IgD-negative memory B cell (primary cell): ENCODE data around the gene HAS3. TPM values are rescaled to one million over a fixed set of nuclear protein-coding genes. Genes with fewer than 3 reads are reported as not detected.
A peak's percentile ranks its signal among the peaks of the same experiment; 100 is the strongest.
"Not testable (repeated sequence)": the region's sequence is repeated elsewhere in the genome, so short reads cannot be mapped to it uniquely, and the experiment has no call there.

Source experiments
- H3K27ac Mint-ChIP-seq, 3 donors: one replicate each; pipeline ENCODE4 v1.8.0; 2020 to 2022; ENCODE audit warnings: mild to moderate bottlenecking in 3 of 3, mixed read lengths in 3 of 3, moderate library complexity in 1 of 3
- H3K27me3 Mint-ChIP-seq: one replicate; pipeline ENCODE4 v1.8.0; 2021; ENCODE audit warnings: mixed read lengths
- H3K36me3 Mint-ChIP-seq: one replicate; pipeline ENCODE4 v1.8.0; 2020; ENCODE audit warnings: mild to moderate bottlenecking, mixed read lengths
- H3K4me1 Mint-ChIP-seq, 3 donors: one replicate each; pipeline ENCODE4 v1.8.0; 2020 to 2022; ENCODE audit warnings: mixed read lengths in 3 of 3, mild to moderate bottlenecking in 1 of 3
- H3K4me3 Mint-ChIP-seq, 4 donors: one replicate each; pipeline ENCODE4 v1.8.0; 2020 to 2022; ENCODE audit warnings: mild to moderate bottlenecking in 4 of 4, mixed read lengths in 4 of 4, moderate library complexity in 3 of 4
- H3K9me3 Mint-ChIP-seq, 3 donors: one replicate each; pipeline ENCODE4 v1.8.0; 2020 to 2021; ENCODE audit warnings: mixed read lengths in 3 of 3, mild to moderate bottlenecking in 1 of 3
- polyA plus RNA-seq: library from polyadenylated mRNA; unstranded; fragments of 300-500 nt; fragmentation: Illumina TruSeq; gene quantifications from one replicate; pipeline ENCODE4 v1.2.3, GENCODE V29; 2021

The HAS3 gene
- polyA plus RNA-seq, 1 donor from 2014 or later = 0.09 TPM

DNA sequence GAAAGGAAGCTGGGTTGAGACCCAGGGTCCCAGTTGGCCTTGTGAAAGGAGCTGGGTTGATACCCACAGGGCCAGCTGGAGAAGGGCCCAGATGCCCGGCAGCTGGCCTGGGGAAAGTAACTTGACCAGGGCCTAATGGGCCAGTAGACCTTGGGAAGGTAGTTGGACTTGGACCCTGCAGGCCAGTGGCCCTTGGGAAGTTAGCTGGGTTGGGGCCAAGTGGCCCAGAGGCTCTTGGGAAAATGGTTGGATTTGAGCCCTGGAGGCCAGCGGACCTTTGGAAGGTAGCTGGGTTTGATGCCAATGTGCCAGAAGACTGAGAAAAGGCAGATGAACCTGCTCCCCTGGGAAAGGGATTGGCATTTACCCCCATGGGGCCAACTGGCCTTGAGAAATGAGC is 13.5 kb downstream of the HAS3 start:
- Mint-ChIP-seq H3K27me3 (no peaks in the 10 kb centered on the region), H3K4me1 (peaks cover under 1 to 2% (median 2%) of the 10 kb centered on the region in 3 donors), H3K4me3 (no peak overlapping the region), H3K9me3 (no peaks in the 10 kb centered on the region), H3K36me3 (peaks cover 2% of the 10 kb centered on the region), H3K27ac (no peak overlapping the region)

DNA sequence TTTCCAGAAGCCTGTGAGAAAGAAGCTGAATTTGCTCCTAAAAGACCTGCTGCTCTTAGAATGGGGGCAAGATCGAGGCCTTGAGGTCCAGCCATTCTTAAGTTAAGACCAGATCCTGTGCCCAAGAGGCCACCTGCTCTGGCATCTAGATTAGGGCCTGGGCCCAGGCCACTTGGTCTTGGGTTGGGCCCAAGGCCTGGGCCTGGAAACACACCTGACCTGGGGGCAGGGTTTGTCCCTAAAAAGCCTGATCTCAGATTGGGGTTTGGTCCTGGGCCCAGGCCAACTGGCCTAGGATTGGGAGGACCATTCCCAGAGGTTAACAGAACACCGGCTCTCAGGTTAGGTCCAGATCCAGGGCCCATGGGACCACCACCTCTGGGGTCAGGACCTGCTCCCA is 14.1 kb downstream of the HAS3 start:
- Mint-ChIP-seq H3K36me3 (peaks cover 2% of the 10 kb centered on the region), H3K4me1 (peaks cover 2 to 6% (median 4%) of the 10 kb centered on the region in 3 donors), H3K27ac (no peak overlapping the region), H3K4me3 (no peak overlapping the region), H3K9me3 (no peaks in the 10 kb centered on the region), H3K27me3 (no peaks in the 10 kb centered on the region)

DNA sequence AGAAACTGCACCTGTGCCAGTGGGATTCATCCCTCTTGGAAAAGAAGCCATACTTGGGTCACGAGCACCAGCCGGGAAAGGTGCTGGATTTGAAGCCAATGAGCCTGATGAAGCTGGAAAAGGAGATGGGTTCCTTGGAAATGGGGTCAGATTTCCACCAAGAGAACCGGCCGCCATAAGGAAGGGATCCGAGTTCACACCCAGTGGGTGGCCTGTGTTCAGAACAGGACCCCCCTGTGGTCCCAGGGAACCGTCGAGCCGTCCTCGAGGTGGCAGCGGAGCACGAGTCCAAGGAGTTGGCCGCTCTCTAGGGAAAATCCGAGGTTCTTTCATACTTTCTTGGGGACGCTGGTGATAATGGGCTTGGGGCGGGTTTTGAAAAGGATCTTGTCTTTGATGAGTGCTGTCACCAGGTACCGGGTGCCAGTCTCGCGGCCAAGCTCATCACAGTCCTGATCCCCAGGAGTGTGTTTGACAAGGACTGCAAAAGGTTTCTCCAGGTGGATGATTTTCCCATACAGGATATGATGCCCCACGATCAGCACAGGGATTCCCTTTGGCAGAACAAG is 14.7 kb downstream of the HAS3 start:
- H3K27ac Mint-ChIP-seq = no peak overlapping the region

DNA sequence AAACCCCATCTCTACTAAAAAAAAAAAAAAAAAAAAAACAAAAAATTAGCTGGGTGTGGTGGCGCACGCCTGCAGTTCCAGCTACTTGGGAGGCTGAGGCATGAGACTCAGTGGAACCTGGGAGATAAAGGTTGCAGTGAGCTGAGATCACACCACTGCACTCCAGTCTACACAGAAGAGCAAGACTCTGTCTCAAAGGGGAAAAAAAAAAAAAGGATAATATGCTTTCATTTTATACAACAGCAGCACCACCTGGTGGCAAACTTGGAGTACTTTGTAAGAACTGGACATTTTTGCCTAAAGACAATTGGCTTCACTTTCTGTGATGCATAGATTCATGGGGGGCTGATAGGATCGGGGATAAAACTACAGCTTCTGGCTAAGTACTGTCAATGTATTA is 18.5 kb downstream of the HAS3 start:
- Mint-ChIP-seq H3K27ac (peak overlapping the region in 1 of 3 donors; percentile 1), H3K4me3 (peak overlapping the region in 1 of 4 donors; percentile 6), H3K4me1 (peaks cover 6 to 16% (median 16%) of the 10 kb centered on the region in 3 donors), H3K9me3 (no peaks in the 10 kb centered on the region), H3K27me3 (no peaks in the 10 kb centered on the region), H3K36me3 (no peaks in the 10 kb centered on the region)

More for the DNA sequence above, 14.7 kb downstream of the HAS3 start:
- Mint-ChIP-seq H3K4me1 (peaks cover 2 to 6% (median 4%) of the 10 kb centered on the region in 3 donors), H3K36me3 (peaks cover 2% of the 10 kb centered on the region), H3K9me3 (no peaks in the 10 kb centered on the region), H3K4me3 (no peak overlapping the region), H3K27me3 (no peaks in the 10 kb centered on the region)

DNA sequence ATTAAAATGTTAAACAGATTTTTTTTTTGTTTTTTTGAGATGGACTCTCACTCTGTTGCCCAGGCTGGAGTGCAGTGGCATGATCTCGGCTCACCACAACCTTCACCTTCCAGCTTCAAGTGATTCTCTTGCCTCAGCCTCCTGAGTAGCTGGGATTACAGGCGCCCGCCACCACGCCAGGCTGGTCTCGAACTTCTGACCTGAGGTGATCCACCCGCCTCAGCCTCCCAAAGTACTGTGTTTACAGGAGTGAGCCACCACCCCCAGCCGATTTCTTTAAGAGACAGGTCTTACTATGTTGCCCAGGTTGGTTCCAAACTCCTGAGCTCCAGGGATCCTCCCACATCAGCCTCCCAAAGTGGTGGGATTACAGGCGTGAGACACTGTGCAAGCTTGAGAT is 19.0 kb downstream of the HAS3 start:
- Mint-ChIP-seq H3K4me1 (peaks cover 6 to 18% (median 16%) of the 10 kb centered on the region in 3 donors), H3K27ac (peak overlapping the region in 1 of 3 donors; percentile 29), H3K4me3 (peak overlapping the region in 1 of 4 donors; percentile 6)
- not testable (repeated sequence) for H3K9me3 Mint-ChIP-seq, H3K27me3 Mint-ChIP-seq, H3K36me3 Mint-ChIP-seq

DNA sequence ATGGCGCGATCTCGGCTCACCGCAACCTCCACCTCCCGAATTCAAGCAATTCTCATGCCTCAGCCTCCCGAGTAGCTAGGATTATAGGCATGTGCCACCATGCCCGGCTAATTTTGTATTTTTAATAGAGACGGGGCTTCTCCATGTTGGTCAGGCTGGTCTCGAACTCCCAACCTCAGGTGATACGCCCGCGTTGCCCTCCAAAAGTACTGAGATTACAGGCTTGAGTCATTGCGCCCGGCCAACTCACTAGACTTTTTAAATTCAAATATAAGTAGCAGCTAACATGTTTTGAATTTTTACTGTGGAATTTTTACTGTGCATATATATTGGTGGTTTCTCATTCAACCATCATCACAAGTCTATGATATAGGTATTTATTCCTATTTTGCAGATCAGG is 19.5 kb downstream of the HAS3 start:
- not testable (repeated sequence) for H3K9me3 Mint-ChIP-seq, H3K27me3 Mint-ChIP-seq, H3K36me3 Mint-ChIP-seq, H3K4me3 Mint-ChIP-seq
- Mint-ChIP-seq H3K27ac (peak overlapping the region in 2 of 3 donors; percentile 29 to 47), H3K4me1 (peaks cover 9 to 23% (median 22%) of the 10 kb centered on the region in 3 donors)

DNA sequence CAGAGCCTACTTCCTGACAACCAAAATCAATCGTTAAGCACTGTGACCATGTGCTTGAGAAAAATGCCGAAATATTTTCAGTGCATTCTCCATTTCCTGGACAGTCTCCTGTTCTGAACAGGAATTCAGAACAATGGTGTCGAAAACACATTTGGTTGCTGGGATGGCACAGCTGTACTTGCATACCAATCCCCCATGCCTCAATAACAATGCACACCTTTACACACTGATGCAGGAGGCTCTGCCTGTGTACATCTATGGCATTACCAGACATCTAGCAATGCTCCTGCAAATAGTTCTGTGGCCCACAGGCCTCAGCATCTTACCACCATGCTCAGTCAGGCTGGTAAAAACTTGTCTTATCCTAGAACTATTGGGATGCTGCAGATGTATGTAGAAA is 20.8 kb downstream of the HAS3 start:
- H3K27ac Mint-ChIP-seq = peak overlapping the region in 1 of 3 donors; percentile 80
- no peaks in the 10 kb centered on the region for H3K9me3 Mint-ChIP-seq
- peaks cover 18 to 34% (median 31%) of the 10 kb centered on the region in 3 donors for H3K4me1 Mint-ChIP-seq
- no peak overlapping the region for H3K4me3 Mint-ChIP-seq
- no peaks in the 10 kb centered on the region for H3K36me3 Mint-ChIP-seq
- no peaks in the 10 kb centered on the region for H3K27me3 Mint-ChIP-seq

DNA sequence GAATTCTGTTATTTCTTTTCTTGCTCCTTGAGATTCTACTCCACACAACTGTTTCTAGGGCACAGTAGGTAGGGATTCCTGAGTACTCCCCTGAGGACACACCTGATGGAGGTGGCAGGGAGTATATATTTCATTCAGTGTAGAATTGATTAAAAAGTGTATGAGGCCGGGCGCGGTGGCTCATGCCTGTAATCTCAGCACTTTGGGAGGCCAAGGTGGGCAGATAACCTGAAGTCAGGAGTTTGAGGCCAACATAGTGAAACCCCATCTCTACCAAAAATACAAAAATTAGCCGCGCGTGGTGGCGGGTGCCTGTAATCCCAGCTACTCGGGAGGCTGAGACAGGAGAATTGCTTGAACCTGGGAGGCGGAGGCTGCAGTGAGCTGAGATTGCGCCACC is 21.3 kb downstream of the HAS3 start:
- H3K27ac Mint-ChIP-seq = peak overlapping the region in 1 of 3 donors; percentile 80
- H3K27me3 Mint-ChIP-seq, H3K36me3 Mint-ChIP-seq, H3K9me3 Mint-ChIP-seq: not testable (repeated sequence)
- H3K4me1 Mint-ChIP-seq = peaks cover 21 to 35% (median 34%) of the 10 kb centered on the region in 3 donors
- peak overlapping the region in 1 of 4 donors; percentile 43 for H3K4me3 Mint-ChIP-seq

DNA sequence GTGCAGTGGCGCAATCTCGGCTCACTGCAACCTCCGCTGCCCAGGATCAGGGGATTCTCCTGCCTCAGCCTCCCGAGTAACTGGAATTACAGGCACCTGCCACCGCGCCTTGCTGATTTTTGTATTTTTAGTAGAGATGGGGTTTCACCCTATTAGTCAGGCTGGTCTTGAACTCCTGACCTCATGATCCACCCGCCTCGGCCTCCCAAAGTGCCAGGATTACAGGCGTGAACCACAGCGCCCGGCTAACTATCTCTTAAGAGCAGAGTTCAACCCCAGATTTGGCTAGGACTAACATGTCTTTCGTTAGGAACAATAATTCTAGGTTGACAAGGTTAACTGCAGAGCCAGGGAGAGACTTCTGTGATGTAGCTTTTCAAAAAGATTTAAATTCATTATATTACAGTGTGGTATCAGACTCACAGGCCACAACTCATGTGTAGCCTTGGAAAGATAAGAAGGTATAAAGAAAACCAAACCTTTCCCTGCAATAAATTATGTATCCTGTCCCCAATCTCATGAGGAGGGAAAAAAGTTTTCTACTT is 22.6 kb downstream of the HAS3 start:
- H3K4me1 Mint-ChIP-seq = peaks cover 23 to 39% (median 35%) of the 10 kb centered on the region in 3 donors
- no peaks in the 10 kb centered on the region for H3K36me3 Mint-ChIP-seq
- no peak overlapping the region for H3K4me3 Mint-ChIP-seq
- no peaks in the 10 kb centered on the region for H3K9me3 Mint-ChIP-seq
- no peaks in the 10 kb centered on the region for H3K27me3 Mint-ChIP-seq
- H3K27ac Mint-ChIP-seq = no peak overlapping the region

DNA sequence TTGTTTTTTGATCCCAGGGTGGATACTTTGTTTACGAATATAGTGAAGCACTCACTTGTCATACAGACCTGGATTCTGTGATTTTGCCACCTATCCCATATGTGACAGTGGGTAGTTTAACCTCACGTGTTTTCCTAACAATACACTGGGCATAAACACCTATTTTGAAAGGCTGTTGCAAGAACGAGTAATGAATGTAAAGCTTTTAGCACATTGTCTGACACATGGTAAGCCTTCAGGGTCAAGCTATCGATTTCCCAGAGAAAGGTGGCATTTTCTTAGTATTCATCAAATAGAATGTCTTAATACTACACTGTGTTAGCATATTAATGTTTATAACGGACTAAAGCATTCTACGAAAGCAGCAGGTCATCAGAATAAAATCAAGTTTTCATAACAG is 25.0 kb downstream of the HAS3 start:
- H3K4me1 Mint-ChIP-seq = peaks cover 29 to 48% (median 42%) of the 10 kb centered on the region in 3 donors
- H3K9me3 Mint-ChIP-seq = no peaks in the 10 kb centered on the region
- H3K27me3 Mint-ChIP-seq = no peaks in the 10 kb centered on the region
- peak overlapping the region in 2 of 3 donors; percentile 88 to 95 for H3K27ac Mint-ChIP-seq
- peak overlapping the region in 2 of 4 donors; percentile 22 to 86 for H3K4me3 Mint-ChIP-seq
- H3K36me3 Mint-ChIP-seq = no peaks in the 10 kb centered on the region

DNA sequence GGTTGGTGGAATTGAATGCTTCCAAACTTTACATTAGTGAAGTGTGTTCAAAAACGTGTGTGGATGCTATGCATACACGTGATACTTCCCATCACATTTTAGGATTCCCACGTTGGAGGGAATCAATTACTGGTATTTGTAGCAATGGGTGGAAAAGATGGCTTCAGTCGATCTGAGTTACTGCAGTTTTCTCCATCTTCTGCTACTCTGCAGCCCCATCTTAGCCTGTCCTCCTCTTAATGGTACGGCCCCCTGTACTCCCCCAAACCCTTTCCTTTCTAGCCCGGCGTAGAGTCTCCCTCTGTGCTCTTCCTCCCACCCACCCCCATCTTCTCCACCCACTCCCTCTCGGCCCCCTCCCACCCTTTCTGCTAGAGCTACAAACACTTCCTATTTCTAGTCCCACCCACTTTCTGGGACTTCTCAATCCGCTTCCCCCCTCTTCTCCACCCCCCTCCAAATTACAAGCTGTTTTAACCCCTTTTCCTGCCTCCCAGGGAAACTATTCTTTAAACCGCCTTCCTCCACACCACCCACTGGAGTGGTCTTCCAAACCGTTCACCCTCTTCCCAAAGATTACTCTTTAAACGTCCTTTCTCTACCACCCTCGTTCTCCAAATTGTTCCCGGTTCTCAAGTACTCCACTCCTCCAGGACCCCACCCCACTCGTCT is 25.9 kb downstream of the HAS3 start:
- H3K4me3 Mint-ChIP-seq = peak overlapping the region; percentile 86 to 98 (median 95)
- H3K27me3 Mint-ChIP-seq = no peaks in the 10 kb centered on the region
- no peaks in the 10 kb centered on the region for H3K36me3 Mint-ChIP-seq
- no peaks in the 10 kb centered on the region for H3K9me3 Mint-ChIP-seq
- peak overlapping the region; percentile 88 to 99 (median 95) for H3K27ac Mint-ChIP-seq
- H3K4me1 Mint-ChIP-seq = peaks cover 29 to 44% (median 37%) of the 10 kb centered on the region in 3 donors

DNA sequence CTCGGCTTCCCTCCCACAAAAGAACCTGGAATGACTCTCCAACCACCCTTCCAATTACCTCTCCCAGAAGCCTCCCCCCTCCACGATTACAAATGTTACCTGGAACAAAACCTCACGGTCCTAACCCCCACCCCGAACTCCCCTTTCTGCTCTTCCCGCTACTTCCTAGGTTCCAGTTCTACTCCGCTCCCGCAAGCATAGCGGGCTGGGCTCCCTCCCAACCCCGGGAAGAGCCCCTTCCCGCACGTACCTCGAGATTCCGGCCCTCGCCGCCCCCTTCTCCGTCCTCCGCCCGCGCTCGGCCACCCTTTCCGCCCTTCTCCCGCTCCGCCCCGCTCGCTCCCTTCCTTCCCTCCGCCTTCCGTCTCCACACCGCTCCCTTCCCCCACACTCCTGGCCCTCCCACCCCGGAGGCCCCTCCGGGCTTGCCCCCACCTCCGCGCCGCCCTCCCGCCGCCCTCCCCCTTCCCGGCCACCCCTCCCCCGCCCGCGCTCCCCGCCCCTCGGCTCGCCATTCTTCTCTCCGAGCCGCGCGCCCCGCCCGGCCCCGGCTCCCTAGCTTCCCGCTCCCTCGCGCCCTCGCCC is 26.5 kb downstream of the HAS3 start:
- no peaks in the 10 kb centered on the region for H3K36me3 Mint-ChIP-seq
- H3K9me3 Mint-ChIP-seq = no peaks in the 10 kb centered on the region
- H3K4me3 Mint-ChIP-seq = peak overlapping the region; percentile 86 to 98 (median 95)
- H3K27me3 Mint-ChIP-seq = no peaks in the 10 kb centered on the region
- H3K27ac Mint-ChIP-seq = peak overlapping the region; percentile 88 to 99 (median 95)
- H3K4me1 Mint-ChIP-seq = peaks cover 32 to 44% (median 37%) of the 10 kb centered on the region in 3 donors

DNA sequence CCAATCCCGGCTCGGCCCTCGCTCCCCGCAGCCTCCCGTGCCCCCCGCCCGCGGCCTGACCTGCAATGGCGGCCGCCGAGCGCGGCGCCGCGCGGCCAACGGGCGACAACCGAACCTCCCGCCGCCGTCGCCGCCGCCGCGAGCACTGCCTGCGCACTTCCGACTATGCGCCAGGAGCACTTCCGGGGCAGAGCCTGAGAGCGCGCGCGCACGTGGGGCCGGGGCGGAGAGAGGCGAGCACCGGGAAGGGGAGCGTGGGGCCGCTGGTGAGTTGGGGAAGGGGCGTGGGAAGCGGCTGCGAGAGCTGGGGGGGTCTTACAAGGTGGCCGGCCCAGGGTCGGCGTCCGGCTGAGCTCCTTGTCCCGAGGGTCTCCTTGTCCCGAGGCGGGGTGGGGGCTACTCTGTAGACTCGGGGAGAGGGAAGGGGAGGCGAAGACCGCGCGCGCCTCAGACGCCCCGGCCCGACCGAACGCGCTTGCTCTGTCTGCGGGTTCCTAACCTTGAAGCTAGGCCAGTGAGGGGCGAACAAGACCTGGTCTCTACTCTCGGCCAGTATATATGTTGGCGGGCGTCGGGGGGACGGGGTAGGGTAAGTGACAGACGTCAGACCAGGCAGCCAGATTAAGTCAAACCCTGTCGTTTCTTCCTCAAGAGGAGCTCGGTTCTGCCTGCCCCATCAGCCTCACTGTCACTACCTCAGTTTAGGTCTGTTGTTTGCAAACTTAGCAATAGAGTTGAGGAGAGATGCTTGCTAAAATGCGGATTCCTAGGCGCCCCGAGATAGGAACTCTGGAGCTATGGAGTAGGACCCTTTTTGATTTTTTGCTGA is 27.2 kb downstream of the HAS3 start, which contains the start of the genes CHTF8 and UTP4:
Gene CHTF8 (minus strand): TSS at position 165 of the 829 bp plus-strand sequence. CDS start 11,130 bp downstream, outside the sequence.
Gene UTP4 (plus strand): TSS at position 226 of the 829 bp plus-strand sequence. CDS start 811 bp downstream, outside the sequence.
- H3K4me3 Mint-ChIP-seq = peak within 1 kb of the TSS; percentile 86 to 98 (median 95)
- no peaks in the 10 kb centered on the region for H3K27me3 Mint-ChIP-seq
- H3K27ac Mint-ChIP-seq = peak within 1 kb of the TSS; percentile 95 to 99 (median 96)
- no peaks in the 10 kb centered on the region for H3K9me3 Mint-ChIP-seq
- H3K36me3 Mint-ChIP-seq = peaks cover 2% of the 10 kb centered on the region
- H3K4me1 Mint-ChIP-seq = peaks cover 31 to 40% (median 37%) of the 10 kb centered on the region in 3 donors

DNA sequence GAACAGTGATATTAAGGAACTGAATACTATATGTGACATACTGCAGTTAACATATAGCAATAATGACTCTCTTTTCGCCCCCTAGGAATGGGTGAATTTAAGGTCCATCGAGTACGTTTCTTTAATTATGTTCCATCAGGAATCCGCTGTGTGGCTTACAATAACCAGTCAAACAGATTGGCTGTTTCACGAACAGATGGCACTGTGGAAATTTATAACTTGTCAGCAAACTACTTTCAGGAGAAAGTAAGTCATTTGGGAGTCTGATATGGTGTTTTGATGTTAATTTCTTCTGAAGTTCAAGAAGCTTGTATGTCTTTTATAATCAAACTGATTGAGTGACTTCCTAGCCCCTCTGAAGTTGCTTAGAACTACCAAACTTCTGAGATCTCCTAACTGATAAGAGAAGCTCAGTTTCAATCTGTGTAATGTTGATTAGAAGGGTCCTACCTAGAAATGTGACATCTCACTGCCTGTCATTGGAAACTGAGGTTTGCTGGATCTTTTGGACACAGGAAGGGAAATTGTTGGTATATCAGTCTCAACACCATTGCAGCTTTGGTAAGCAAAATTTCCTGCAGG is 28.0 kb downstream of the HAS3 start:
- Mint-ChIP-seq H3K36me3 (peaks cover 5% of the 10 kb centered on the region), H3K27ac (peak overlapping the region; percentile 84 to 99 (median 96)), H3K4me1 (peaks cover 29 to 38% (median 38%) of the 10 kb centered on the region in 3 donors), H3K27me3 (no peaks in the 10 kb centered on the region), H3K9me3 (no peaks in the 10 kb centered on the region), H3K4me3 (peak overlapping the region; percentile 86 to 98 (median 95))
